ENCODE measurements around the gene CRTC3. TPM values are rescaled to one million over a fixed set of nuclear protein-coding genes. Genes with fewer than 3 reads are reported as not detected.

The CRTC3 gene
- total RNA-seq, 2 donors from 2014 or later = 76.0 to 84.4 TPM

Other genes with a start within 250 kb of the CRTC3 start
- under 1 TPM in 1 of 2 donors, not detected in 1; 0.15 TPM for gene ZNF774, start 177.6 kb upstream of the CRTC3 start, total RNA-seq
- gene IQGAP1, start 141.7 kb upstream of the CRTC3 start, total RNA-seq = 100 to 1,000 TPM; 131 to 157 TPM
- 1 to 10 TPM; 7.8 to 8.8 TPM for gene BLM, start 187.4 kb downstream of the CRTC3 start, total RNA-seq

All from T-helper 17 cell (primary cell).